Fibroblast of lung (primary cell): ENCODE results near the gene THBS1. TPM values are rescaled to one million over a fixed set of nuclear protein-coding genes. Genes with fewer than 3 reads are reported as not detected.

ENCODE experiments used
- DNase-seq, 2 donors: peaks; one replicate each; pipeline versions ENCODE4 v3.0.0 to v3.0.0-alpha.2; 2010; ENCODE audit warnings: low read depth in 2 of 2
- H2AFZ ChIP-seq: 2 replicates; pipeline ENCODE4 v1.5.1; 2012; ENCODE audit warnings: low read length, control low read depth, inconsistent platforms
- H3K27ac ChIP-seq: 2 replicates; pipeline ENCODE4 v1.5.1; 2011; ENCODE audit warnings: low read length, control low read depth; ENCODE audit not compliant: insufficient read depth
- H3K27me3 ChIP-seq: 2 replicates; pipeline ENCODE4 v1.5.1; 2011; ENCODE audit warnings: mild to moderate bottlenecking, low read length; ENCODE audit not compliant: control insufficient read depth, insufficient read depth
- H3K36me3 ChIP-seq: 2 replicates; pipeline ENCODE4 v1.5.1; 2011; ENCODE audit warnings: low read length; ENCODE audit not compliant: control insufficient read depth, insufficient read depth
- H3K4me1 ChIP-seq: 2 replicates; pipeline ENCODE4 v1.5.1; 2011; ENCODE audit warnings: low read length; ENCODE audit not compliant: control insufficient read depth, insufficient read depth; ENCODE audit errors: extremely low read depth
- H3K4me2 ChIP-seq: 2 replicates; pipeline ENCODE4 v1.5.1; 2011; ENCODE audit warnings: low read length, control low read depth; ENCODE audit not compliant: insufficient read depth; ENCODE audit errors: extremely low read depth
- H3K4me3 ChIP-seq, 4 experiments: fragments of 200-600 bp in 1 of 4; sonication (generic) in 1 of 4; replicated peaks in 1 of 4; 2 replicates each; pipeline ENCODE4 v1.5.1; 2011 to 2016; ENCODE audit warnings: low read length in 4 of 4, low read depth in 3 of 4, mild to moderate bottlenecking in 3 of 4, control low read depth in 2 of 4, inconsistent platforms in 1 of 4, mixed read lengths in 1 of 4; ENCODE audit not compliant: insufficient read depth in 1 of 4; ENCODE audit errors: control extremely low read depth in 1 of 4
- H3K79me2 ChIP-seq: 2 replicates; pipeline ENCODE4 v1.5.1; 2012; ENCODE audit warnings: mild to moderate bottlenecking, low read length, inconsistent platforms; ENCODE audit not compliant: control insufficient read depth, insufficient read depth
- H3K9ac ChIP-seq: 2 replicates; pipeline ENCODE4 v1.5.1; 2011; ENCODE audit warnings: mild to moderate bottlenecking, low read length, control low read depth; ENCODE audit not compliant: insufficient read depth
- H3K9me3 ChIP-seq: 2 replicates; pipeline ENCODE4 v1.5.1; 2012; ENCODE audit warnings: low read depth, low read length; ENCODE audit not compliant: control insufficient read depth, insufficient read depth
- H4K20me1 ChIP-seq: 2 replicates; pipeline ENCODE4 v1.5.1; 2011; ENCODE audit warnings: low read length; ENCODE audit not compliant: control insufficient read depth, insufficient read depth; ENCODE audit errors: extremely low read depth
- EZH2 ChIP-seq: IDR thresholded peaks from 2 replicates; pipeline ENCODE4 v1.5.1; 2012; ENCODE audit warnings: low read length, control low read depth, mild to moderate bottlenecking; ENCODE audit errors: missing control alignments
- polyA plus RNA-seq, 2 donors: library from polyadenylated mRNA; depleted of rRNA in 1 of 2; stranded (reverse) in 1 of 2; unstranded in 1 of 2; fragments of >200 nt; gene quantifications; 2 replicates each; pipeline ENCODE4 v1.2.1, GENCODE V29; 2011 to 2012; ENCODE audit warnings: missing spikeins in 1 of 2
- total RNA-seq: library from RNA; depleted of rRNA; stranded (reverse); fragments of >200 nt; gene quantifications from 2 replicates; pipeline ENCODE4 v1.2.1, GENCODE V29; 2014
- TF ChIP-seq, protein P1 (sequence below), 2 donors: IDR thresholded peaks in 1 of 2; conservative IDR thresholded peaks in 1 of 2; 1 replicate in 1 of 2; 2 replicates in 1 of 2; pipeline ENCODE4 v1.5.1; 2011 to 2012; ENCODE audit warnings: low read length in 2 of 2, control low read depth in 1 of 2, inconsistent platforms in 1 of 2, low read depth in 1 of 2, mild to moderate bottlenecking in 1 of 2

Gene THBS1
- total and polyA plus RNA-seq, 2 donors (not counting 1 experiment from before 2014, with no cell fraction given): 1,512 to 1,745 TPM

DNA sequence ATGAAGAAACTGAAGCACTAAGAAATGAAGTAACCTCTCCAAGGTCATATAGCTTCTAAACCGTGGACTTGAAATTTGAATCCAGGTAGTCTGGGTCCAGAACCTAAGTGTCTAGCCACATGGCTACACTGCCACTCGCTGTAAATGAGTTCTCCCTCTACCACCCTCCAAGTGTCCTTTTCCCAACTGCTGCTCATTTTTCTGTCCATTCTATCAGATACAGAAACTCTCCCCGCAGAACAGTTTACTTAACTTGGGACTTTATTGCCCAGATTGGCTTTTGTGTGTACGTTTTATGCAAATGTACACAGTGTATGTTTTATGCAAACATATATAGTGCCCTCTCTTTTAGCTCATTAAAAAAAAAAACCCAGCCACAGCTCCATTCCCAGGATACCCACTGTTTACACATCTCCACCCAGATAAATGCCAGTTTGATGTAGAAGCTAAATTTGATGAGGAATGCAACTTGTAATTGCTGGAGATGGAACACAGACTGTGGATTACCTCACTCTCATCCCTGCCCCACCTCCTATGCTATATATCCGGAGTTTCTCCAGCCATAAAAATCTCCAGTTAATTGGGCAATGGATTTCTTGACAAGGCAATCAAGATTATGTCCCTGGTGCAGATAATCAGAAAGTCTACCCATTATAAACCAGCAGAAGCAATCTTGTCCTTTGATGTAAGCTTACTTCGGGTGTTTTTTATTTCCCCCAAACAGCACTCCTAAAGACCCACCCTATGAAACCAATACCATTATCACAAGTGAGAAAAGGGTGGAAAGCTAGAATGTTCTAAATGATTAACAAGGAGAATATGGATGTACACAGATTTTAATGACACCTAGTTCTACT is 42.0 kb downstream of the THBS1 start:
- Histone ChIP-seq H3K9ac (no peak overlapping the region), H3K36me3 (no peaks in the 10 kb centered on the region)

DNA sequence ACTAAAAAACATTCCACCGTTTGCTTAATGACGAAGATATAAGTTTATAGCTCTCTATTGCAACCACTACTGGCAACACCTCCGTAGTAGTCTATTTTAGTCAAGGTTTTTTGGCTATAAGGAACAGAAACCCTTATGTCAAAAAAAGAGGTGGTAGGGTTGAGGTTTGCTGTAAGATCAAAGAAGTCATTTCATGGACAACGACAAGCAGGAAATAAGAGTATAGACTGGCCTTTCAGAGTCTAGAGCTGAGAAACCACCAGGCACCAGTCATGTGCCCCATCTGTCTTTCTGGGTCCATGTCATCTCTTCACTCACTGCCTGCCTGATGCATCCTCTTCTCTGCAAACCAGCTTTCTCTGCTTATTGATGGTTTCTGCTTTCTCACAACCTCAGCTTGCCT is 42.7 kb downstream of the THBS1 start:
- no peak overlapping the region for H3K27ac ChIP-seq
- H3K9ac ChIP-seq: no peak overlapping the region
- no peak for DNase-seq
- no peaks in the 10 kb centered on the region for H4K20me1 ChIP-seq
- H3K4me3 ChIP-seq: no peak overlapping the region
- H2AFZ ChIP-seq: no peak overlapping the region
- no peaks in the 10 kb centered on the region for H3K27me3 ChIP-seq
- TF ChIP-seq, protein P1, sequence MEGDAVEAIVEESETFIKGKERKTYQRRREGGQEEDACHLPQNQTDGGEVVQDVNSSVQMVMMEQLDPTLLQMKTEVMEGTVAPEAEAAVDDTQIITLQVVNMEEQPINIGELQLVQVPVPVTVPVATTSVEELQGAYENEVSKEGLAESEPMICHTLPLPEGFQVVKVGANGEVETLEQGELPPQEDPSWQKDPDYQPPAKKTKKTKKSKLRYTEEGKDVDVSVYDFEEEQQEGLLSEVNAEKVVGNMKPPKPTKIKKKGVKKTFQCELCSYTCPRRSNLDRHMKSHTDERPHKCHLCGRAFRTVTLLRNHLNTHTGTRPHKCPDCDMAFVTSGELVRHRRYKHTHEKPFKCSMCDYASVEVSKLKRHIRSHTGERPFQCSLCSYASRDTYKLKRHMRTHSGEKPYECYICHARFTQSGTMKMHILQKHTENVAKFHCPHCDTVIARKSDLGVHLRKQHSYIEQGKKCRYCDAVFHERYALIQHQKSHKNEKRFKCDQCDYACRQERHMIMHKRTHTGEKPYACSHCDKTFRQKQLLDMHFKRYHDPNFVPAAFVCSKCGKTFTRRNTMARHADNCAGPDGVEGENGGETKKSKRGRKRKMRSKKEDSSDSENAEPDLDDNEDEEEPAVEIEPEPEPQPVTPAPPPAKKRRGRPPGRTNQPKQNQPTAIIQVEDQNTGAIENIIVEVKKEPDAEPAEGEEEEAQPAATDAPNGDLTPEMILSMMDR (conservative IDR thresholded peaks at IDR 0.05 in 1 of 2, IDR thresholded peaks at IDR 0.05 in 1 of 2; ENCODE audit: low read depth in 1 of 2, low read length in 2 of 2): no peak
- TF ChIP-seq EZH2: no peak
- H3K9me3 ChIP-seq: no peaks in the 10 kb centered on the region
- no peaks in the 10 kb centered on the region for H3K36me3 ChIP-seq
- H3K4me1 ChIP-seq: peaks cover 21% of the 10 kb centered on the region
- no peak overlapping the region for H3K4me2 ChIP-seq
- no peaks in the 10 kb centered on the region for H3K79me2 ChIP-seq

More for the DNA sequence above, 42.0 kb downstream of the THBS1 start:
- Histone ChIP-seq H4K20me1 (no peaks in the 10 kb centered on the region), H2AFZ (no peak overlapping the region), H3K4me2 (no peak overlapping the region), H3K27me3 (no peaks in the 10 kb centered on the region), H3K4me3 (no peak overlapping the region), H3K27ac (no peak overlapping the region), H3K4me1 (peaks cover 17% of the 10 kb centered on the region), H3K9me3 (no peaks in the 10 kb centered on the region), H3K79me2 (no peaks in the 10 kb centered on the region)
- TF ChIP-seq, protein P1 (conservative IDR thresholded peaks at IDR 0.05 in 1 of 2, IDR thresholded peaks at IDR 0.05 in 1 of 2; ENCODE audit: low read depth in 1 of 2, low read length in 2 of 2): no peak
- TF ChIP-seq EZH2: no peak
- DNase-seq: no peak

DNA sequence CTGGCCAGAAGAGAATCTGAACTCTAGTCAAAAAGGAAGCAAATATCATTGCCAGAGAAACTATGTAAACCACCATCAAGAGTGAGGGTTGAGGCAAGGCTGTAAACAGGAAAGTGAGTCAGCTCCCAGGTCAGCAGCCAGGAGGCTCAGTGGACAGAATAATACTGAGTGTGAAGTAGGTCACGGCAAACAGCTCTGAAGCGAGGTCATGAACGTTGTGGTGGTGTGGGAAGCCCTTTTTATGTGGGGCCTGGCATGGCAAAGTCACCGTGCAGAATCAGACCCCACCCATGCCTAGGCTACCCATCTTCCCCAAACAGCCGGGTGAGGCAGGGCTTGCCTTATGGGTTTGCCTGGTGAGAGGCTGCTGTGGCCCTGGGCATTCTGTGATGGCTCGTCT is 43.9 kb downstream of the THBS1 start:
- Histone ChIP-seq H3K4me2 (peak overlapping the region; percentile 5), H2AFZ (no peak overlapping the region), H3K79me2 (no peaks in the 10 kb centered on the region), H3K4me1 (peaks cover 29% of the 10 kb centered on the region), H3K27ac (no peak overlapping the region), H3K9ac (no peak overlapping the region), H3K4me3 (no peak overlapping the region), H3K36me3 (no peaks in the 10 kb centered on the region), H4K20me1 (no peaks in the 10 kb centered on the region), H3K9me3 (no peaks in the 10 kb centered on the region), H3K27me3 (no peaks in the 10 kb centered on the region)
- no peak for TF ChIP-seq EZH2
- TF ChIP-seq, protein P1 (conservative IDR thresholded peaks at IDR 0.05 in 1 of 2, IDR thresholded peaks at IDR 0.05 in 1 of 2; ENCODE audit: low read depth in 1 of 2, low read length in 2 of 2): peak in 1 of 2 donors; percentile 23
- DNase-seq: peak; percentile 90 to 93
